GM18951 (cell line): ENCODE measurements around the gene TMPRSS7.
"Not testable (repeated sequence)": the region's sequence is repeated elsewhere in the genome, so short reads cannot be mapped to it uniquely, and the experiment has no call there.

Experiments
- POLR2A ChIP-seq: IDR thresholded peaks from 4 replicates; pipeline ENCODE4 v1.6.1; 2011; ENCODE audit warnings: mild to moderate bottlenecking; ENCODE audit not compliant: insufficient read length, insufficient read depth; ENCODE audit errors: extremely low read depth
- in situ Hi-C: fragments of 300-500 bp; cut with MboI; formaldehyde crosslinking; loops from one replicate; pipeline ENCODE4 v1.12.0; 2022; ENCODE audit warnings: low sequenced_read_pairs, mixed read lengths, inconsistent platforms; ENCODE audit not compliant: unreplicated experiment

The TMPRSS7 gene

DNA sequence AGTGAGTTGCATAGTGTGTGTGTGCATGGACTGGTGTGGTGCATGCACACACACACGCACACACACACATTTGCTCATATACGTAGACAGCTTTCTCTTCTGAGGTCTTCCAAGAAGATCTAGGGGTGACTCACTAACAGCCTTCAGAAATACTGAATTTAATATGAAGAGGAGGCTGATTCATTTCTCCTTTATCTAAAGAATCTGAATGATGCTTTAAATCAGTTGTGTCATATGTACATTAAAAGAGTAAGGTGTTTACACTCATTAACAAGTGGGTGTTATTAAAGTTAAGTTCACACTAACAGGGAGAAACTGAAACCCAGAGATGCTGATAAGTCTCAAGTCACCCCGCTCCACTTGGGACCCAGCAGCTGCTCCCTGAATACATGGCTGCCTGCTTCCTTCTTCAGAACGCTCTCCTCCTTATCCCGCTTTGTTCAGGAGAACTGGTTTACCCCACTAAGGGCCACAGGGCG lies 22.0 kb downstream of the TMPRSS7 start:
- TF ChIP-seq POLR2A, result no peak
- in situ Hi-C loops, result no loop called here

DNA sequence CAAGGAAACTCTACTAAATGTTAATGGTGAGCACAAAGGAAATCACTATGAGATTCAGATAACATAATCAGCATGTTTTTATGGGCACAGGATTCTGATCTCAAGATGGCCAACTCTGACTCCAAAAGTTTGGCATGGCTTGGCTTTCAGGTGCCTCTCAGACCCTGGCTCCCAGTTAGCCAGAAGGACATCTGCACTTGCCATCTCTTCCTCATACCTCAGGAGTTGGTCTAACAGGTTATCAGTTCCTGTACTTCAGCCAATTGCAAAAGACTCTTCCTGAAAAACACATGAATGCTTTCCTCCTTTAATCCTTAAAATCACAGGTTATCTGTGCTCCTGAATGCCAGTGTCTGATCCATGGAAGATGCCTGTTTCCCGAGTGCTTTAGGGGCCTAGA lies 25.0 kb downstream of the TMPRSS7 start:
- TF ChIP-seq POLR2A, result no peak
- in situ Hi-C loops, result no loop called here

DNA sequence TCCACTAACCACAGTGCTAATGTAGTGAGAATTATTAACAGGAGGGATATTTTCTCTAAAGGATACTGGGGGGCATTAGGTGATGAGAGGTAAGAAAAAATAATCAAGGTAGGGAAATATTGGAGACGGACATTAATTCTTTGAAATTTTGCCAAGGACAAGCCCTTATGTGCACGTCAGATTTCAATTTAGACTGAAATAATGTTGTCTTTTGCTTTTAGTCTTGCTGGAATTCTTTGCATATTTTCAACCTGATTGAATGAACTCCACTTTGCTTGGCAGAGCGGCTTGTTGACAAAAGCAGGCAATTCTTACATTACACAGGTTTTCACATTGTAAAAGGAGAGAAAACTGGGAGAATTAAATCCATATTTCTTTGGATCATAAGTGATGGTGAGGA lies 26.6 kb downstream of the TMPRSS7 start:
- TF ChIP-seq POLR2A, result no peak
- in situ Hi-C loops, result no loop called here

DNA sequence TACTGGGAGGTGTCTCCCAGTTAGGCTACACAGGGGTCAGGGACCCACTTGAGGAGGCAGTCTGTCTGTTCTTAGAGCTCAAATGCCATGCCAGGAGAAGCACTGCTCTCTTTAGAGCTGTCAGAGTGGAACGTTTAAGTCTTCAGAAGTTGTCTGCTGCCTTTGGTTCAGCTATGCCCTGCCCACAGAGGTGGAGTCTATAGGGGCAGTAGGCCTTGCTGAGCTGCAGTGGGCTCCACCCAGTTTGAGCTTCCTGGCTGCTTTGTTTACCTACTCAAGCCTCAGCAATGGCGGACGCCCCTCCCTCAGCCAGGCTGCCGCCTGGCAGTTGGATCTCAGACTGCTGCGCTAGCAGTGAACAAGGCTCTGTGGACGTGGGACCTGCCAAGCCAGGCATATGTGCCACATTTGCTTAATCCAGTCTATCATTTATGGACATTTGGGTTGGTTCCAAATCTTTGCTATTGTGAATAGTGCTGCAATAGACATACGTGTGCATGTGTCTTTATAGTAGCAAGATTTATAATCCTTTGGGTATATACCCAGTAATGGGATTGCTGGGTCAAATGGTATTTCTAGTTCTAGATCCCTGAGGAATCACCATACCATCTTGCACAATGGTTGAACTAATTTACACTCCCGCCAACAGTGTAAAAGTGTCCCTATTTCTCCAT lies 38.0 kb downstream of the TMPRSS7 start:
- in situ Hi-C loops, result not testable (repeated sequence)

DNA sequence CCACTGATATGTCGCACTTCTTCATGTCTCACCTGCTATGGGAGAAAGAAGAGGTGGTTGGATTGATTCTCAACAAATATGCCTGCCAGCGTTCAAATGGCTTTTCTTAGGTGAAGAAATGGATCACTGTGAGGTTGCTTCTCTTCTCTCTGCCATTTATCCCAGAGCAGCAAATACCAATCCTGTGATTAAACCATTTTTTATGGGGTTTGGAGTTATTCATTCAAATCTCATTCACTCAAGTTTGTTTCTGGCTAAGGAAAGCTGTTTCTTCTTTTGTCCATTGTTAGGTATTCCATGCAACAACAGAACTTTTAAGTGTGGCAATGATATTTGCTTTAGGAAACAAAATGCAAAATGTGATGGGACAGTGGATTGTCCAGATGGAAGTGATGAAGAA lies 39.5 kb downstream of the TMPRSS7 start:
- no peak for TF ChIP-seq POLR2A
- in situ Hi-C loops, result no loop called here

DNA sequence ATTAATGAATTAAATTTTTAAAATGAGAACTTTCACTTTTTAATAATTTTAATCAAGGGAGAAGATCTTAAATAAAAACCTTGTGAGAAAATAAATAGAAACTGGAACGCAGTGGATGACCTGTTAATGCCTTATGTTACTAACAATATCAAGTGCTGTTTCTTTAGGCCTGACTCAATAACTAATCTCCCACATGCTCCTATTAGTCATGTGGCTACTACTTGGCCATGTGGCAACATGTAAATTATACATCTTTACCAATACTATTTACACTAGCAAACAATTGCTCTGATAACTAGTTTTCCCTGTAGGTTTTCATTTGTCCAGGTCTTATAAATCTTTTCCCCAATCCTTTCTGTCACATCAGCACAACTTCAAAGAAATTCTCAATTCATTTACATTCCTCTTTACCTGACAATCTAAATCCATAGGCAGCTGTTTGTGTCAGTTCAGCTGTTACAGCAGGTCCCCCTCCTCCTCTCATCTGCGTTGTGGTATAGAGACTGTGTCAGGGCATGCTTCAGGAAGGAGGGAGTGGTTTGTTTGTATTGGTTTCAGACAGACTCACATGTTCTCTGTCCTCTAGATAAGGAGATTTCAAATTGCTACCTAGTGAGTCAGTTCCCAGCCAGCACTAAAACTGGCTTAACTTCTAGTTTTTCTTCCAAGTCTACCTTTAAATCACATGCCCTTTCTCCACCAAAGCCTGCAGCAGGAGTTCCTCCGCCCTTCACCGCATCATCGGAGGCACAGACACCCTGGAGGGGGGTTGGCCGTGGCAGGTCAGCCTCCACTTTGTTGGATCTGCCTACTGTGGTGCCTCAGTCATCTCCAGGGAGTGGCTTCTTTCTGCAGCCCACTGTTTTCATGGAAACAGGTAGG lies 40.3 kb downstream of the TMPRSS7 start:
- in situ Hi-C loops, result no loop called here

DNA sequence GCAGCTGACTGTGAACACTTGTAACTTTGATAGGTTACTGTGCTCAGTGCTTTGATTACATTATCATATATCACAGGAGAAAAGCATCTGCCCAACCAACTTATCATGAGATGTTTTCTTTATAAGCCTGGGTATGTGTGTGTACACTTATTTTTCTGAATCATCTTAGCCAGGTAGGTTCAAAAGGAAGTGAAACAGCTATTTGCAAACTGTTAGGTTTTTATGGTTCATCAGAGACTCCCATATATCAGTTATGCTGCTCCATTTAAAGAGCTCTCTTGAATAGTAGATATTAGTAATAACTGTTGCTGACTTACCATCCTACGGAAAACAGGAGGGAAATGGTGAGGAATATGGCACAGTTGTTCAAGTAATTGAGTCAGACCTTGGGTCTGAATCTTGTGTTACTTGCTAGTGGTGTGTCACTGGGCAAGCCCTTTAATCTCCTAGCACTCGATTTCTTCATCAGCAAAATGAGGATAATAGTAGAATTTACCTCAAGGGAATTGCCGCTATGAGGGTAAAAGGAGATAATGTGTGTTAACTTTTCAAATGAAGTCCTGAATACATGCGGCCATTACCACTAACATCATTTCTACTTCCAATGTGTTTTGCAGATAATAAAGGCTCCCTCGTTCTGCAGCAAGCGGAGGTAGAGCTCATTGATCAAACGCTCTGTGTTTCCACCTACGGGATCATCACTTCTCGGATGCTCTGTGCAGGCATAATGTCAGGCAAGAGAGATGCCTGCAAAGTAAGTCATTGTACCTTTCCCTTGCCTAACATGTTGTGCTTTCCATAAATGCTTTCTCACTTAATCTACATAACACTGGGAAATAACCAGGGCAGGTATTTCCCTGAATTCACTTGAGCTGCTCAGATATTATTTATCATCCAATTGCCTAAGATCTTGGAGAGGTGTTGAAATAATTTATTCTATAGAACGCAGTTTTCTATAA lies 43.9 kb downstream of the TMPRSS7 start:
- in situ Hi-C loops, result no loop called here
- TF ChIP-seq POLR2A, result no peak

More for the DNA sequence above, 40.3 kb downstream of the TMPRSS7 start:
- TF ChIP-seq POLR2A, result no peak

DNA sequence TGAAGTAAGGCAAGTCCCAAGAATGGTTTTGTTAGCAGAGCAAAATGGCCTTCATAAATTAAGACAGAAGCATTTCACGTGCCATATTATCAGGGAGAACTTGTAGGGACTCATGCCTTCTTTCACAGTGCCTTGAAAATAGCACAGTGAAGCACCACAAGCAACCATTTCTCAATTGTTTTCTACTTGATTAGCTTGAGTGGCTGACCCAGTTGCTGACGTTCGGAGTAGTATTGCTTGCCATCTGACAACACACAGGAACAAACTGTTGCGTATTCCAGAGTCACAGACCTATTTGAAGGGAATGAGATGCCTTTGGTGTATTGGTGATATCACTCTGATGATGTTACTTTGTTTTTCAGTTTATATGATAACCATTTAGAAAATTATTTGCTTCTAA lies 48.7 kb downstream of the TMPRSS7 start:
- TF ChIP-seq POLR2A, result no peak
- in situ Hi-C loops, result no loop called here

DNA sequence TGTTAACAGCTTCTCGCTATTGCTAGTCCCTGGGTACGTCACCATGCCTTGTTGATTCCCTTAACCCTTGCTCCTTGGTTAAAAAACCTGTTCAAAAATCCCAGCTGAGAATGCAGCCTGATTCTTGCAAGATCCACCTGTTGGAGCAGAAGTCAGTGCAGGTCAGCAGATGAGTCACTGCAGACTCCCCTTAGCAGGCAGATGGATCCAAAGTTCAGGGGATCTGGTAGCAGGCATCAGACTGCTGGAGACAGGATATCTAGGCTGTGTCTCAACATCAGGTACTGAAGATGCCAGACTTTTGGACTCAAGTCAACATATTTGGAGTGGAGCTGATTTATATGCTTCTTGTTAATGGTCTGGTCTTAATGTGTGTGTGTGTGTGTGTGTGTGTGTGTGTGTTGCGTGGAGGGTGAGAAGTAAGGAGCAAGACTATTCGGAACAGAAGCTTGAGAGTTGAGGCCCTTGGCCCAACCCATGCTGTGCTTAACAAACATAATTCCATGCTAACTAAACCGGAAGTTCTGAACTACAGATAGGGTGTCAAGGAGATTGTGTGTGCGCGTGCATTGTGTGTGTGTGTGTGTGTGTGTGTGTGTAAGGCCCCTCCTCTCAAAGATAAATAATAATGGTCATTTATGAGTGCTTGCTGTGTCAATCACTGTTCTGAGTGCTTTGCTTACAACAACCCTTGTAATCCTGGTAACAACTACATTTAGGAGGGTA lies 50.6 kb downstream of the TMPRSS7 start:
- no peak for TF ChIP-seq POLR2A
- in situ Hi-C loops, result no loop called here

DNA sequence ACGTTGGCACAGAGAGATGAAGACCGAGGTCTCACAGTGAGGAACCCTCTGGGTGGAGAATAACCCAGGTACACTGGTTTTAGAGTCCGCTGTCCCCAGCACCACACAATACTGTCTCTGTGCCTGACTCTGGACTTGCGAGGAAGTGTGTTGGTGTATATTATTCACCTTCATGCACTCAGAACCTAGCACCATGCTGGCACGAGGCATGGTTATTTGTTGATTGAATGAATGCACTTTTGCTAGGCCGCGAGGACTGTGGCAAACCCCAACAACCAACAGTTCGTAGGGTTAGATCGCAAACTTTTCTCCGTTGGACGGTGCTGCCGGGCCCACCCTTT lies 51.2 kb downstream of the TMPRSS7 start:
- in situ Hi-C loops, result no loop called here

DNA sequence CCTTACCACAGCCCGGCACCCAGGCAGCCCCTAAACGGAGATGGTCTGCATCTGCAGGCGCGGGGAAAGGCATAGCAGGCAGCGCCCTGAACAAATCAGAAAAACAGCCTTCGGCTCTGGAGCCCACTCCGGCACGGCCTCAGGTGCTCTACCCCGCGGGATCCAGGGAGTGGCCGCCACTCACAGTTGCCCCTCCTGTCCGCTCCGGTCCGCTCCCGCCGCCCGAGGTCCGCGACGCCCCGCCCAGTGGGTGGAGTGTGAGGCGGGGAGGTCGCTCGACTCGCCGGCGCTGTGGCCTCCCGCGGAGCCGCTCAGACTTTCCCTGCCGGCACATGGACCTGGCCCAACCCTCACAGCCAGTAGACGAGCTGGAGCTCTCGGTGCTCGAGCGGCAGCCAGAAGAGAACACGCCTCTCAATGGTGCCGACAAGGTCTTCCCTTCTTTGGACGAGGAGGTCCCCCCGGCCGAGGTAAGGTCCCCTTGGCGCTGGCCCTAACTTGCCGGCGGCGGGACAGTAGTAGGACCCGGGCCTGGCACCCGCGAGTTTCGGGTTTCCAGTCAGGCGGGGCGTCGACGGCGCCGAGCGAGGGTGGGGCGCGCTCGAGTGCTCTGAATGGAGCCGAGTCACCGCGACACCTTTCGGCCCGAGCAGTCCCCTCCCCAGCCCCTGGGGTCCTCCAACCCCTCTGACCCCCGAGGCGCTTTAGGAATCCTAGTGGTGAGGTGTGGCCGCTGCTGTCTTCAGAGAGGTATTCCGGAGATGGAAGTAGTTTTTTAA lies 51.7 kb downstream of the TMPRSS7 start, which contains the start of gene C3orf52:
TSS of gene C3orf52 (plus strand) at position 314 of the 779 bp plus-strand sequence. CDS start at position 333, 19 bp downstream.
- in situ Hi-C loops, result no loop called here
- no peak for TF ChIP-seq POLR2A

More for the DNA sequence above, 51.2 kb downstream of the TMPRSS7 start:
- TF ChIP-seq POLR2A, result no peak

DNA sequence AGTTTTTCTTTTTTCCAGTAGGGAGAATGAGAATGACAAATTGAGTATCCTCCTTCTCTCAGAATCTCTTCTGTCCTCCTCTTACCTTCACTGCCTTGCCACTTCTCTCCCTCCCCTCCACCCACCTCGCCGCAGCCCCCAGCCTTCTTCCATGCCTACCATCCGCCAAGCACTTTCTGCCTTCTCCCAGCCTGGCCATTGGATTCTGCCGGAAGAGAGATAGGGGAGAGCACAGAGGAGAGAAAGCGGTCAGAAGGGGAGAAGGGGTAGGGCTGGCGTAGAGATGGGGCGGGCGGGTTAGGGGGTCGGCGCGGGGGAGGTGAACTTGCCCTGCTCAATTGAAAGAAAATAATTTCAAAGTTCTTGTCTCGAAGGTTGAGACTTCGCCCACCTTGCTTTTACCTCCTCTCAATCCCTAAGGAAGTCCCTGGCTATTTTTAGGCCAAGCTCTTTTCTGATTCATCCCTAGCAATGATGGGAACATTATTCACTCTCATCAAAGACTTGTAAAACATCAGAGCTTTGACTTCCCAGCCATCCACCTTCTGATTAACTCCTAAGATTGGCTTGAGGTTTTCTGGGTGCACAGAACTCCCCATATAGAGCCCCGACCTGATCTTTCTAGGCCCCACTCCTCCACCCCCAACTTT lies 52.5 kb downstream of the TMPRSS7 start:
- TF ChIP-seq POLR2A, result no peak
- in situ Hi-C loops, result no loop called here
